Neural cell (in vitro differentiated cells): ENCODE results near the gene RND2. TPM values are rescaled to one million over a fixed set of nuclear protein-coding genes. Genes with fewer than 3 reads are reported as not detected.
A peak's percentile ranks its signal among the peaks of the same experiment; 100 is the strongest.

Source experiments
- H2AFZ ChIP-seq: fragments of 200-600, 300-800 bp; sonication (generic), shearing (Covaris generic); 2 replicates; pipeline ENCODE4 v1.6.0; 2014; ENCODE audit warnings: low read depth, mild to moderate bottlenecking, antibody characterized with exemption, low read length, moderate library complexity
- H3F3A ChIP-seq: fragments of 200-600 bp; shearing (Covaris generic); 2 replicates; pipeline ENCODE4 v1.6.1; 2016; ENCODE audit warnings: mild to moderate bottlenecking, moderate library complexity, mixed read lengths, antibody characterized with exemption, low read length; ENCODE audit not compliant: insufficient read depth, poor library complexity, severe bottlenecking
- H3K27ac ChIP-seq: fragments of 200-600, 300-800 bp; sonication (generic), shearing (Covaris generic); 2 replicates; pipeline ENCODE4 v1.5.1; 2014; ENCODE audit warnings: mild to moderate bottlenecking, low read length, moderate library complexity
- H3K27me3 ChIP-seq: fragments of 300-800, 200-600 bp; sonication (generic), shearing (Covaris generic); 2 replicates; pipeline ENCODE4 v1.6.0; 2014; ENCODE audit warnings: mild to moderate bottlenecking, low read depth, low read length, moderate library complexity; ENCODE audit not compliant: insufficient read depth
- H3K36me3 ChIP-seq: fragments of 300-800, 200-600 bp; sonication (generic), shearing (Covaris generic); 2 replicates; pipeline ENCODE4 v1.5.1; 2014; ENCODE audit warnings: mild to moderate bottlenecking, antibody characterized with exemption, low read length, moderate library complexity; ENCODE audit not compliant: insufficient read depth
- H3K4me2 ChIP-seq: fragments of 300-800, 200-600 bp; sonication (generic), shearing (Covaris generic); 2 replicates; pipeline ENCODE4 v1.6.0; 2014; ENCODE audit warnings: mild to moderate bottlenecking, low read length
- H3K4me3 ChIP-seq: fragments of 300-800, 200-600 bp; sonication (generic), shearing (Covaris generic); 2 replicates; pipeline ENCODE4 v1.5.1; 2014; ENCODE audit warnings: mild to moderate bottlenecking, low read length, moderate library complexity
- H3K79me2 ChIP-seq: fragments of 200-600 bp; shearing (Covaris generic); replicated peaks from 2 replicates; pipeline ENCODE4 v1.6.0; 2014; ENCODE audit warnings: mild to moderate bottlenecking, low read length, moderate library complexity; ENCODE audit not compliant: insufficient read depth
- H3K9ac ChIP-seq: fragments of 300-800, 200-600 bp; sonication (generic), shearing (Covaris generic); 2 replicates; pipeline ENCODE4 v1.6.1; 2016; ENCODE audit warnings: mild to moderate bottlenecking, low read length, mixed read lengths
- H3K9me2 ChIP-seq: fragments of 200-600 bp; shearing (Covaris generic); 2 replicates; pipeline ENCODE4 v1.6.1; 2016; ENCODE audit warnings: mild to moderate bottlenecking, low read length, mixed read lengths; ENCODE audit not compliant: insufficient read depth
- H3K9me3 ChIP-seq: fragments of 200-600, 300-800 bp; sonication (generic), shearing (Covaris generic); 2 replicates; pipeline ENCODE4 v1.6.1; 2016; ENCODE audit warnings: mild to moderate bottlenecking, mixed run types, low read length, moderate library complexity, mixed read lengths
- H4K20me1 ChIP-seq: fragments of 200-600 bp; shearing (Covaris generic); 2 replicates; pipeline ENCODE4 v1.6.1; 2016; ENCODE audit warnings: mild to moderate bottlenecking, mixed run types; ENCODE audit not compliant: insufficient read depth
- CTCF ChIP-seq: fragments of 450-650 bp; IDR thresholded peaks from 2 replicates; pipeline ENCODE4 v1.5.1; 2014; ENCODE audit warnings: antibody characterized with exemption, mild to moderate bottlenecking, moderate library complexity; ENCODE audit not compliant: poor library complexity, severe bottlenecking
- EP300 ChIP-seq: fragments of 450-650 bp; conservative IDR thresholded peaks from 2 replicates; pipeline ENCODE4 v1.6.1; 2014; ENCODE audit warnings: antibody characterized with exemption, mild to moderate bottlenecking, moderate library complexity; ENCODE audit not compliant: poor library complexity, severe bottlenecking
- EZH2 ChIP-seq: fragments of 200-600, 300-800 bp; shearing (Covaris generic), sonication (generic); IDR thresholded peaks from 2 replicates; pipeline ENCODE4 v1.6.1; 2014; ENCODE audit warnings: antibody characterized with exemption, low read length, borderline replicate concordance, mild to moderate bottlenecking; ENCODE audit not compliant: insufficient read depth, poor library complexity, severe bottlenecking
- MXI1 ChIP-seq: fragments of 450-650 bp; conservative IDR thresholded peaks from 2 replicates; pipeline ENCODE4 v1.6.1; 2014; ENCODE audit warnings: antibody characterized with exemption, mild to moderate bottlenecking; ENCODE audit not compliant: poor library complexity, severe bottlenecking
- POLR2AphosphoS5 ChIP-seq: IDR thresholded peaks from 2 replicates; pipeline ENCODE4 v1.6.1; 2012
- RAD21 ChIP-seq: fragments of 450-650 bp; conservative IDR thresholded peaks from 2 replicates; pipeline ENCODE4 v1.6.1; 2014; ENCODE audit warnings: antibody characterized with exemption, mild to moderate bottlenecking, moderate library complexity
- REST ChIP-seq: IDR thresholded peaks from 2 replicates; pipeline ENCODE4 v1.6.1; 2012; ENCODE audit warnings: borderline replicate concordance
- SMC3 ChIP-seq: fragments of 450-650 bp; conservative IDR thresholded peaks from 2 replicates; pipeline ENCODE4 v1.6.1; 2014; ENCODE audit warnings: antibody characterized with exemption, mild to moderate bottlenecking, moderate library complexity; ENCODE audit not compliant: poor library complexity
- TAF1 ChIP-seq: IDR thresholded peaks from 2 replicates; pipeline ENCODE4 v1.6.1; 2012; ENCODE audit warnings: low read depth
- polyA plus RNA-seq: library from polyadenylated mRNA; depleted of rRNA; stranded (reverse); fragments of >200 nt; gene quantifications from 2 replicates; pipeline ENCODE4 v1.2.3, GENCODE V29; 2014

Gene RND2
- polyA plus RNA-seq, 1 donor from 2014 or later: 43.8 TPM

GRCh38 chr17:43025290-43025657, 243 bp downstream of the RND2 start:
- Histone ChIP-seq H3F3A (no peaks in the 10 kb centered on the region), H2AFZ (peak overlapping the region; percentile 90), H3K36me3 (no peaks in the 10 kb centered on the region), H3K4me3 (peak overlapping the region; percentile 83), H4K20me1 (no peaks in the 10 kb centered on the region), H3K9me3 (no peaks in the 10 kb centered on the region), H3K27ac (peak overlapping the region; percentile 86), H3K9me2 (no peaks in the 10 kb centered on the region), H3K79me2 (peaks cover 31% of the 10 kb centered on the region), H3K27me3 (no peaks in the 10 kb centered on the region), H3K9ac (peak overlapping the region; percentile 92), H3K4me2 (peak overlapping the region; percentile 48)
- TF ChIP-seq RAD21: no peak
- no peak for TF ChIP-seq SMC3
- TF ChIP-seq POLR2AphosphoS5: no peak
- no peak for TF ChIP-seq REST
- TF ChIP-seq EP300: no peak
- no peak for TF ChIP-seq TAF1
- TF ChIP-seq CTCF: no peak
- TF ChIP-seq MXI1: no peak
- no peak for TF ChIP-seq EZH2

- Histone ChIP-seq H3K27me3 (no peaks in the 10 kb centered on the region), H3K27ac (peak overlapping the region; percentile 86), H3F3A (no peaks in the 10 kb centered on the region), H3K79me2 (peaks cover 25% of the 10 kb centered on the region), H4K20me1 (no peaks in the 10 kb centered on the region), H3K36me3 (no peaks in the 10 kb centered on the region), H3K9ac (peak overlapping the region; percentile 92), H3K9me2 (no peaks in the 10 kb centered on the region), H3K9me3 (no peaks in the 10 kb centered on the region), H2AFZ (peak overlapping the region; percentile 90), H3K4me3 (peak overlapping the region; percentile 83), H3K4me2 (peak overlapping the region; percentile 48)
- no peak for TF ChIP-seq REST
- no peak for TF ChIP-seq TAF1
- no peak for TF ChIP-seq POLR2AphosphoS5
- TF ChIP-seq RAD21: no peak
- TF ChIP-seq CTCF: no peak
- no peak for TF ChIP-seq SMC3
- no peak for TF ChIP-seq EZH2
- TF ChIP-seq MXI1: no peak
- no peak for TF ChIP-seq EP300
Observed at GRCh38 chr17:43025766-43026537, 921 bp downstream of the RND2 start.
